B cell (primary cell): Measurements from ENCODE around the gene COL4A1. TPM values are rescaled to one million over a fixed set of nuclear protein-coding genes. Genes with fewer than 3 reads are reported as not detected.

Source experiments
- ATAC-seq: fragments of 200-7000 bp; cut with Tn5 transposase; one replicate; pipeline ENCODE4 v1.10.0; 2021; ENCODE audit warnings: low read depth, mild to moderate bottlenecking, moderate number of reproducible peaks, moderate library complexity
- CTCF ChIA-PET: fragments of 350-600 bp; sonication (Branson Sonifier 250); formaldehyde crosslinking; loops from one replicate; lab custom pipeline; 2021; ENCODE audit warnings: antibody characterized with exemption, inconsistent platforms; lab: Charles Lee
- POLR2A ChIA-PET: fragments of 350-600 bp; sonication (Branson Sonifier 250); formaldehyde crosslinking; loops from one replicate; lab custom pipeline; 2021; ENCODE audit warnings: antibody characterized with exemption; lab: Charles Lee
- DNase-seq: peaks from one replicate; pipeline ENCODE4 v3.0.0; 2013
- H2AFZ ChIP-seq: 2 replicates; pipeline ENCODE4 v1.6.1; 2012; ENCODE audit warnings: mild to moderate bottlenecking, low read depth, low read length; ENCODE audit not compliant: insufficient read depth, poor library complexity, severe bottlenecking
- H3K27ac ChIP-seq, 2 donors: 1 replicate in 1 of 2; 2 replicates in 1 of 2; pipeline ENCODE4 v1.5.1; 2012 to 2013; ENCODE audit warnings: low read length in 2 of 2, mild to moderate bottlenecking in 2 of 2, moderate library complexity in 1 of 2
- H3K27me3 ChIP-seq, 4 experiments: fragments of 200-600 bp in 1 of 4; sonication (generic) in 1 of 4; replicated peaks in 1 of 4; 1 replicate in 2 of 4; 2 replicates in 2 of 4; pipeline versions ENCODE4 v1.6.1 to v1.7.0; 2013 to 2016; ENCODE audit warnings: low read length in 3 of 4, mild to moderate bottlenecking in 2 of 4, mixed read lengths in 1 of 4, moderate library complexity in 1 of 4; ENCODE audit not compliant: insufficient read depth in 4 of 4, control insufficient read depth in 3 of 4; ENCODE audit errors: control extremely low read depth in 1 of 4
- H3K36me3 ChIP-seq, 2 experiments: replicated peaks in 1 of 2; 1 replicate in 1 of 2; 2 replicates in 1 of 2; pipeline versions ENCODE4 v1.6.1 to v1.7.1; 2013; ENCODE audit warnings: low read length in 1 of 2; ENCODE audit not compliant: insufficient read depth in 2 of 2, control insufficient read depth in 1 of 2; ENCODE audit errors: control extremely low read depth in 1 of 2, extremely low read depth in 1 of 2
- H3K4me1 ChIP-seq, 2 donors: fragments of 200-600 bp in 1 of 2; sonication (generic) in 1 of 2; 1 replicate in 1 of 2; 2 replicates in 1 of 2; pipeline versions ENCODE4 v1.5.1 to v1.6.1; 2013 to 2017; ENCODE audit warnings: low read length in 2 of 2; ENCODE audit not compliant: control insufficient read depth in 2 of 2, insufficient read depth in 2 of 2
- H3K4me2 ChIP-seq: replicated peaks from 2 replicates; pipeline ENCODE3; 2012; ENCODE audit warnings: mild to moderate bottlenecking, low read depth, low read length; ENCODE audit not compliant: poor library complexity, severe bottlenecking
- H3K4me3 ChIP-seq, 5 experiments: fragments of 200-600 bp in 1 of 5; sonication (generic) in 1 of 5; 1 replicate in 3 of 5; 2 replicates in 2 of 5; pipeline versions ENCODE4 v1.5.1 to v1.7.0; 2011 to 2016; ENCODE audit warnings: low read length in 4 of 5, mild to moderate bottlenecking in 4 of 5, low read depth in 2 of 5, control low read depth in 1 of 5, moderate library complexity in 1 of 5; ENCODE audit not compliant: insufficient read depth in 1 of 5; ENCODE audit errors: control extremely low read depth in 1 of 5, extremely low read depth in 1 of 5
- H3K79me2 ChIP-seq: fragments of 200-600 bp; sonication (generic); one replicate; pipeline ENCODE4 v1.6.0; 2016; ENCODE audit warnings: low read length; ENCODE audit not compliant: control insufficient read depth, insufficient read depth
- H3K9ac ChIP-seq: fragments of 200-600 bp; sonication (generic); 2 replicates; pipeline ENCODE4 v1.6.1; 2017; ENCODE audit warnings: mild to moderate bottlenecking, low read length, moderate library complexity
- H3K9me3 ChIP-seq, 3 donors: one replicate each; pipeline versions ENCODE4 v1.6.1 to v1.7.1; 2013; ENCODE audit warnings: low read length in 2 of 3; ENCODE audit not compliant: control insufficient read depth in 2 of 3, insufficient read depth in 1 of 3; ENCODE audit errors: control extremely low read depth in 1 of 3
- H4K20me1 ChIP-seq: 2 replicates; pipeline ENCODE4 v1.6.0; 2012; ENCODE audit warnings: mild to moderate bottlenecking, low read length; ENCODE audit not compliant: insufficient read depth, control insufficient read depth, poor library complexity, severe bottlenecking
- H3K27ac Mint-ChIP-seq: one replicate; pipeline ENCODE4 v1.8.0; 2021; ENCODE audit warnings: mixed read lengths
- H3K27me3 Mint-ChIP-seq: one replicate; pipeline ENCODE4 v1.8.0; 2021; ENCODE audit warnings: mixed read lengths
- H3K4me1 Mint-ChIP-seq: one replicate; pipeline ENCODE4 v1.8.0; 2021; ENCODE audit warnings: mixed read lengths
- H3K4me3 Mint-ChIP-seq: one replicate; pipeline ENCODE4 v1.8.0; 2021; ENCODE audit warnings: mixed read lengths
- H3K9me3 Mint-ChIP-seq: one replicate; pipeline ENCODE4 v1.8.0; 2022; ENCODE audit warnings: mixed read lengths; ENCODE audit not compliant: insufficient read depth
- CTCF ChIP-seq: fragments of 200-600 bp; IDR thresholded peaks from one replicate; pipeline ENCODE4 v1.8.0; 2022; ENCODE audit warnings: antibody characterized with exemption, mild to moderate bottlenecking
- EZH2 ChIP-seq: IDR thresholded peaks from 2 replicates; pipeline ENCODE4 v1.6.1; 2012; ENCODE audit warnings: borderline replicate concordance, low read depth, mild to moderate bottlenecking, moderate library complexity, low read length; ENCODE audit not compliant: insufficient read depth, poor library complexity, severe bottlenecking
- WGBS: methylation state at CpG from one replicate; pipeline ENCODE4 v1.1.5; 2013; ENCODE audit warnings: missing lambda C conversion rate; ENCODE audit not compliant: insufficient coverage; 5-methylcytosine and 5-hydroxymethylcytosine counted together
- intact Hi-C: fragments of 100-400 bp; cut with micrococcal nuclease; formaldehyde crosslinking; loops from one replicate; pipeline ENCODE4 v1.10.0; 2022
- polyA plus RNA-seq: library from polyadenylated mRNA; depleted of rRNA; stranded (reverse); fragments of >200 nt; gene quantifications from 2 replicates; pipeline ENCODE4 v1.2.3, GENCODE V29; 2012
- total RNA-seq, 2 donors: library from RNA; stranded (reverse); fragments of 120-200 nt in 1 of 2; gene quantifications; 1 replicate in 1 of 2; 2 replicates in 1 of 2; pipeline versions ENCODE4 v1.2.3 to v1.2.4, GENCODE V29; 2013 to 2022

The COL4A1 gene
- total and polyA plus RNA-seq, 2 donors (not counting 1 experiment from before 2014, with no cell fraction given), result not detected

- Mint-ChIP-seq H3K27me3 (peaks cover 15% of the 10 kb centered on the region), H3K27ac (no peak overlapping the region), H3K4me1 (no peaks in the 10 kb centered on the region), H3K4me3 (no peak overlapping the region), H3K9me3 (no peaks in the 10 kb centered on the region)
- Histone ChIP-seq H3K36me3 (no peaks in the 10 kb centered on the region), H3K9ac (no peak overlapping the region), H2AFZ (no peak overlapping the region), H3K9me3 (no peaks in the 10 kb centered on the region), H3K27ac (no peak overlapping the region), H3K4me1 (no peaks in the 10 kb centered on the region), H3K4me3 (no peak overlapping the region), H3K4me2 (no peak overlapping the region), H3K79me2 (no peaks in the 10 kb centered on the region), H3K27me3 (peaks cover 0 to 6% (median 2%) of the 10 kb centered on the region in 4 experiments), H4K20me1 (no peaks in the 10 kb centered on the region)
- ChIA-PET CTCF (interaction anchor here (0.7 kb wide), 1 partner anchor 25 kb away, joined by 3 read pairs; no protein-coding TSS in a partner anchor), POLR2A (no interaction called here)
- 93% methylated on average over 10 of the region's 10 CpGs for WGBS
- DNase-seq (no peak), ATAC-seq (no peak)
- intact Hi-C loops, result no loop called here
- no peak for TF ChIP-seq EZH2
- no peak for TF ChIP-seq CTCF
These were observed 181.8 kb downstream of the COL4A1 start for GRCh38 chr13:110125157-110125556.

- Histone ChIP-seq H3K4me2 (no peak overlapping the region), H3K9me3 (no peaks in the 10 kb centered on the region), H2AFZ (no peak overlapping the region), H3K79me2 (no peaks in the 10 kb centered on the region), H3K4me3 (no peak overlapping the region), H3K36me3 (no peaks in the 10 kb centered on the region), H3K9ac (no peak overlapping the region), H3K27ac (no peak overlapping the region), H4K20me1 (no peaks in the 10 kb centered on the region), H3K27me3 (peaks cover 0 to 6% (median 2%) of the 10 kb centered on the region in 4 experiments), H3K4me1 (no peaks in the 10 kb centered on the region)
- CTCF ChIA-PET, result interaction anchor here (0.7 to 1.0 kb wide), 2 partner anchors 10 to 25 kb away, joined by 3 read pairs; no protein-coding TSS in a partner anchor
- TF ChIP-seq EZH2 (no peak), CTCF (no peak)
- Mint-ChIP-seq H3K4me3 (no peak overlapping the region), H3K4me1 (no peaks in the 10 kb centered on the region), H3K27ac (no peak overlapping the region), H3K27me3 (peaks cover 15% of the 10 kb centered on the region), H3K9me3 (no peaks in the 10 kb centered on the region)
- POLR2A ChIA-PET, result no interaction called here
- DNase-seq (no peak), ATAC-seq (no peak)
- intact Hi-C loops, result no loop called here
- 67% methylated on average over 12 of the region's 14 CpGs for WGBS
These were observed 182.6 kb downstream of the COL4A1 start for GRCh38 chr13:110124201-110124940.
